GM12873 (cell line): ENCODE measurements around the gene DISP2.
A peak's percentile ranks its signal among the peaks of the same experiment; 100 is the strongest.

ENCODE experiments used
- TF ChIP-seq, protein P1 (sequence below): IDR thresholded peaks from 2 replicates; pipeline ENCODE4 v1.5.1; 2012; ENCODE audit warnings: low read depth, mild to moderate bottlenecking, moderate library complexity, low read length, control low read depth; ENCODE audit not compliant: insufficient read depth; ENCODE audit errors: missing control alignments

Gene DISP2

DNA sequence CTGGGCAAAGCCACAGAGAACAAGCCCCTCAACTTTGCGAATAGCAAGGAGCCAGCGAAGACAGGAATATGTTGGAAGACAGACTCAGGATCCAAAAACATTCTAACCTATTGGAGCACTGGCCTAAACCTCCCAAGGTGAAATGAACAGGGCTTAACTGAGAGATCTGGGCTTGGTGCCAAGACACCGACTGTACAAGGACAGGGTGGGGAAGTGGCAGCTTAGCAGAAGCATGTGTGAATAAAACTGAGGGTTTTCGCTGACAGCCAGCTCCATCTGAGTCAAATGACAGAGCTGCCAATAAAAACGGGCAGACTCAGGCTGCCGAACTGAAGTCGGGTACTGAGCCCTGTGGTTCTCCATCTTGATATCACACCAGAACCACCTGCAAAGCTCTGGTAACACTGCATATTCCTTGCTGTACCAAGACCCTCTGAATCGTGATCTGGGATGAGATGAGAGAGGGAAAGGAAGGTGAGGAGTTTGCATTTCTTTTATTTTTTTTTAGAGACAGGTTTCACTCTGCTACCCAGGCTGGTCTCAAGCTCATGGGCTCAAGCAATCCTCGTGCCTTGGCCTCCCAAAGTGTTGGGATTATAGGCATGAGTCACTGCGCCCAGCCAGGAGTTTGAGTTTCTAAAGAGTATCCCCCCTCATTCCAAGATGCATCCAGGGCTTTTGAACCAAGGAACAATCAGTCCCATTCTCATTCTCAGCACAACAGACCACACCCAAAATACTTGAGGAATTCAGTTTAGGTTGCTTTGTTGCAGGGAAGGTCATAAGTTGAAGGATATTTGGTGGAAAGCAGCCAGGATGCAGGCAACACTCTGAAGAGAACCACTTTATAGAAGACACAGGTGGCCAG is 44.3 kb upstream of the DISP2 start:
- TF ChIP-seq, protein P1, sequence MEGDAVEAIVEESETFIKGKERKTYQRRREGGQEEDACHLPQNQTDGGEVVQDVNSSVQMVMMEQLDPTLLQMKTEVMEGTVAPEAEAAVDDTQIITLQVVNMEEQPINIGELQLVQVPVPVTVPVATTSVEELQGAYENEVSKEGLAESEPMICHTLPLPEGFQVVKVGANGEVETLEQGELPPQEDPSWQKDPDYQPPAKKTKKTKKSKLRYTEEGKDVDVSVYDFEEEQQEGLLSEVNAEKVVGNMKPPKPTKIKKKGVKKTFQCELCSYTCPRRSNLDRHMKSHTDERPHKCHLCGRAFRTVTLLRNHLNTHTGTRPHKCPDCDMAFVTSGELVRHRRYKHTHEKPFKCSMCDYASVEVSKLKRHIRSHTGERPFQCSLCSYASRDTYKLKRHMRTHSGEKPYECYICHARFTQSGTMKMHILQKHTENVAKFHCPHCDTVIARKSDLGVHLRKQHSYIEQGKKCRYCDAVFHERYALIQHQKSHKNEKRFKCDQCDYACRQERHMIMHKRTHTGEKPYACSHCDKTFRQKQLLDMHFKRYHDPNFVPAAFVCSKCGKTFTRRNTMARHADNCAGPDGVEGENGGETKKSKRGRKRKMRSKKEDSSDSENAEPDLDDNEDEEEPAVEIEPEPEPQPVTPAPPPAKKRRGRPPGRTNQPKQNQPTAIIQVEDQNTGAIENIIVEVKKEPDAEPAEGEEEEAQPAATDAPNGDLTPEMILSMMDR: no peak

DNA sequence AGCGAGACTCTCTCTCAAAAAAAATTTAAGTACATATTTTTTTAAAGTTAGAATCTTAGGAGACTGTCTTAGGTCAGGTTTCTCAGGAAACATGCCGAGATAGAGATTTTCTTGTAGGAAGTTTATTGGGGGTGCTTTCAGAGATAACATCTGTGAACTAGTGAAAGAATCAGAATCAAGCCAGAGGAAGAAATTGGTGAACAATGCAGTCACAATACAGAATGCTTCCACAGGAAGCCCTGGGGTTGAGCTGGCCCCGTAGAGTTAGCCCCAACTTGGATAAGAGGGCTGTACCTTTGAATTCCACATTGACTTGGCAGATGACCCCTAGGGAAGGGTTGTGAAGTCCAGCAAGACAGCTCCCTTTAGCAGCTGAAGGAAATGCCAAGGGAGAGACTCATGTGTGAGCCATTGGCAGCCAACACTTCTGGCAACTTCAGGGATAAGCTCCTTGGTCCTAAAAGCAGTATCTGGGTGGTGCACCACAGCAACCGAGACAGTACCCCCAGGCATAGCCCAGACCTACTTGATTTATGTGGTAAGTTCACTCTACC is 43.2 kb upstream of the DISP2 start:
- TF ChIP-seq, protein P1: no peak

GRCh38 chr15:40316931-40317330 is 41.1 kb upstream of the DISP2 start:
- TF ChIP-seq, protein P1: no peak

DNA sequence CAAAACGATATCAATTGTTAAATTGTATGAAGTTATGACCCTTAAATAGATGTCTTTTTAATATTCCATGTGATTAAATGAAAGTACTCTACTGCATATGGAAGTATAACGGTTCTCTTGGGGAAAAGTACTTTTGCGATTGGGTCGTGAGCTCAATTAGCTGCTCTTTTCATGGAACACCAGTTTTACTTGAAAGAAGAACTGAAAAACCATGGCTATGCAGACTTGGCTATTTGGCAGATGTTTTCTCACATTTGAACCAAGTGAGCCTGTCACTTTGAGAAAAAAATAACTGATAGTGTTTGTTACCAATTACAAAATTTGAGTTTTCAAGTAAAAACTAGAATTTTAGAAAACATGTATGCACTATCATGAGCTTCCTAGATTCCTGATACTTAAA is 40.4 kb upstream of the DISP2 start:
- TF ChIP-seq, protein P1: no peak

DNA sequence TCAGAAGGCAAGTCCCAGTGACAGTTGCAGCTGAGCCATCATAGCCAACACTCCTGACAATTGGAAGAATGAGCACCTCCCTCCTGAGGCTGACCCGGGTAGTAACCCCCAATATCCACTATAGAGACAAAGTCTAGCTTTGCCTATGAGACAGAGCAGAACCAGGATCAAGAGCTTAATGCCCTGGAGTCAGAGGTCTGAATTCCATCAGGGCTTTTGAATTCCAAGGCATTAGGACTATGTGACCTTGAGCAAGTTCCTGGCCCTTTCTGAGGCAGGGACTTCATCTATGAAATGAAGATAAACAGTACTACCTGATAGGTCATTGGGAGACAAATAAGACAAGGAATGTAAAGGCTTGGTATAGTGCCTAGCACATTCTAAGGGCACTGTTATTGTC is 37.6 kb upstream of the DISP2 start:
- TF ChIP-seq, protein P1: no peak

GRCh38 chr15:40320931-40321371 is 37.1 kb upstream of the DISP2 start:
- TF ChIP-seq, protein P1: peak; percentile 86

- TF ChIP-seq, protein P1: no peak
Observed at GRCh38 chr15:40322531-40323238, 35.3 kb upstream of the DISP2 start.
